Fibroblast of mammary gland (primary cell): ENCODE data around the gene SNX8.

Experiments
- DNase-seq: peaks from one replicate; pipeline ENCODE4 v3.0.0-alpha.2; 2010; ENCODE audit warnings: low read depth
- H3K4me3 ChIP-seq: 2 replicates; pipeline ENCODE4 v1.5.1; 2011; ENCODE audit warnings: low read depth, mild to moderate bottlenecking, low read length, moderate library complexity; ENCODE audit not compliant: control insufficient read depth
- TF ChIP-seq, protein P1 (sequence below): conservative IDR thresholded peaks from 2 replicates; pipeline ENCODE4 v1.5.1; 2011; ENCODE audit warnings: low read depth, low read length, inconsistent platforms; ENCODE audit not compliant: control insufficient read depth, insufficient read depth

The SNX8 gene

DNA sequence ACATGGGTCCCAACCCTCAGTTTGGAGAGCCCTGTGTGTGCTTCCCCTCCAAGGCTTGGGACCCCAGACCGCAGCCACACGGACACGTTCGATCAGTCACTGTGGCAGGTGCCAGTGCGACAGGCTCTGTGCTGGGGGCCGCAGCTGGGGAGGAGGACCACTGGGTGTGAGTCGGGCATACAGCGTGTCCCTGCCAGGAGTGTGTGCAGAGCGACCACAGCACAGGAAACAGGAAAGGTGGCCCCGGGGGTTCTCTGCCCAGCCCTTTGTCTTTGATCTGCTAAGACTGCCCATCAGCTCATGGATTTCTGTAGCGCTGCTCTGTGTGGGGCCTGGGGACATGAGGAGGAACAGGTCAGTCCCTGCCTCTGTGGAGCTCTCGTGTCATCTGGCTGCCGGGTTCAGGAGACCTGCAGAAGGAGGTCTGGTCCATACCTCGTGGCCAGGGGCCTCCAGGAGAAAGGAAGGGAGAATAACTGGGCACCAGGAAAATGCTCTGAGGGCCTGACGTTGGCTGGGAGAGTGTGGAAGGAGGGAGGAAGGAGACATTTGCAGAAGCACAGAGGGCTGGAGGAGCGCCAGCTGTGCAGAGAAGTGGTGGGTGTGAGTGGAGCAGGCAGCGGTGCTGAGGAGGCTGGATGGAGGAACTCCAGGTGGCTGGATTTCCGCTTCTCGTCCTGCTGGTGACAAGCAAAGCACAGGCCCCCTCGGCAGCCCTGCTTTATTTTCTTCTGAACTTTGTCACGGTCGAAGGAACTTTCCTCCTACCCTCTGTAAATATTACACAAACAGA lies 68.2 kb downstream of the SNX8 start:
- no peak for DNase-seq
- TF ChIP-seq, protein P1, sequence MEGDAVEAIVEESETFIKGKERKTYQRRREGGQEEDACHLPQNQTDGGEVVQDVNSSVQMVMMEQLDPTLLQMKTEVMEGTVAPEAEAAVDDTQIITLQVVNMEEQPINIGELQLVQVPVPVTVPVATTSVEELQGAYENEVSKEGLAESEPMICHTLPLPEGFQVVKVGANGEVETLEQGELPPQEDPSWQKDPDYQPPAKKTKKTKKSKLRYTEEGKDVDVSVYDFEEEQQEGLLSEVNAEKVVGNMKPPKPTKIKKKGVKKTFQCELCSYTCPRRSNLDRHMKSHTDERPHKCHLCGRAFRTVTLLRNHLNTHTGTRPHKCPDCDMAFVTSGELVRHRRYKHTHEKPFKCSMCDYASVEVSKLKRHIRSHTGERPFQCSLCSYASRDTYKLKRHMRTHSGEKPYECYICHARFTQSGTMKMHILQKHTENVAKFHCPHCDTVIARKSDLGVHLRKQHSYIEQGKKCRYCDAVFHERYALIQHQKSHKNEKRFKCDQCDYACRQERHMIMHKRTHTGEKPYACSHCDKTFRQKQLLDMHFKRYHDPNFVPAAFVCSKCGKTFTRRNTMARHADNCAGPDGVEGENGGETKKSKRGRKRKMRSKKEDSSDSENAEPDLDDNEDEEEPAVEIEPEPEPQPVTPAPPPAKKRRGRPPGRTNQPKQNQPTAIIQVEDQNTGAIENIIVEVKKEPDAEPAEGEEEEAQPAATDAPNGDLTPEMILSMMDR: no peak
- no peak overlapping the region for H3K4me3 ChIP-seq

DNA sequence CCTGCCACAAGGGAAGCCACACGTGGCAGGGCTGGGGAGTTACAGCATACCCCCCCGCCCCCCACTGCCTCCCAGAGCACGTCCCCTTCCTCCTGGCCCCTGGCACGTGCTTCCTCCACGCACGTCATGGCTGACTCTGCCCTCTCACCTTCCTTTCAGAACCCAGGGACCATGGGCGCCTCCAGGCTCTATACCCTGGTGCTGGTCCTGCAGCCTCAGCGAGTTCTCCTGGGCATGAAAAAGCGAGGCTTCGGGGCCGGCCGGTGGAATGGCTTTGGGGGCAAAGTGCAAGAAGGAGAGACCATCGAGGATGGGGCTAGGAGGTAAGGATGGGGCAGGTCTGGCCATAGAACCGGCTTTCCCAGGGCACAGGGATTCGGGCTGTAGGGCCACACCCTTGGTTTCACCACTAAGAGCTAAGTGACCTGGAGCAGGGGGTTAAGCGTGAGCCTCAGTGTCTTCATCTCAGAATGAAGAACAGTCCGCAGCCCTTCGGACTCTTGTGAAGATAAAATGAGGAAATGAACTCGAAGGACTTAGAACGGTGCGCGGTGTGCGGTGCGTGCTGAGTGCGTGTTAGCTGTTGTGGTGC lies 69.7 kb downstream of the SNX8 start:
- TF ChIP-seq, protein P1: no peak
- no peak overlapping the region for H3K4me3 ChIP-seq
- no peak for DNase-seq

GRCh38 chr7:2243458-2243857 lies 70.8 kb downstream of the SNX8 start:
- H3K4me3 ChIP-seq: no peak overlapping the region
- TF ChIP-seq, protein P1: no peak
- no peak for DNase-seq

- no peak for DNase-seq
- peak overlapping the region; percentile 81 for H3K4me3 ChIP-seq
- TF ChIP-seq, protein P1: peak; percentile 11
Observed at GRCh38 chr7:2242541-2243429, 71.5 kb downstream of the SNX8 start.

- DNase-seq: peak; percentile 52
- TF ChIP-seq, protein P1: no peak
- H3K4me3 ChIP-seq: peak within 1 kb of the TSS; percentile 81
Observed at GRCh38 chr7:2241580-2242540, 72.4 kb downstream of the SNX8 start, which contains the start of the genes MRM2 and NUDT1. Gene MRM2 (minus strand): TSS chr7:2242205. CDS start chr7:2242169, 36 bp downstream. Gene NUDT1 (plus strand): TSS chr7:2242226. CDS start chr7:2244575, 2,349 bp downstream.
